Stimulated activated naive B cell treated with anti-CD40 and anti-IgM and Interleukin-4, amounts not matched to agents 10 μg/mL and 1 μg/mL and 100 μg/mL, for 72 hours (primary cell): ENCODE data around the gene FBRSL1.
"Not testable (repeated sequence)": the region's sequence is repeated elsewhere in the genome, so short reads cannot be mapped to it uniquely, and the experiment has no call there.

Experiments used
- ATAC-seq, 2 donors: fragments of 150-1000 bp; cut with Tn5 transposase; replicated peaks; 2 replicates each; pipeline ENCODE4 v1.10.0; 2021; ENCODE audit warnings: moderate library complexity in 1 of 2
- DNase-seq: peaks from one replicate; pipeline ENCODE4 v3.0.0; 2021
- H3K27ac Mint-ChIP-seq: one replicate; pipeline ENCODE4 v1.8.0; 2022; ENCODE audit warnings: mild to moderate bottlenecking, mixed read lengths
- H3K27me3 Mint-ChIP-seq, 2 donors: one replicate each; pipeline ENCODE4 v1.8.0; 2022; ENCODE audit warnings: mixed read lengths in 2 of 2
- H3K36me3 Mint-ChIP-seq, 2 donors: one replicate each; pipeline ENCODE4 v1.8.0; 2022; ENCODE audit warnings: mixed read lengths in 2 of 2, mild to moderate bottlenecking in 1 of 2
- H3K4me1 Mint-ChIP-seq, 2 donors: one replicate each; pipeline ENCODE4 v1.8.0; 2022; ENCODE audit warnings: mixed read lengths in 2 of 2, mild to moderate bottlenecking in 1 of 2
- H3K4me3 Mint-ChIP-seq, 2 donors: one replicate each; pipeline ENCODE4 v1.8.0; 2022; ENCODE audit warnings: mild to moderate bottlenecking in 2 of 2, mixed read lengths in 2 of 2, moderate library complexity in 1 of 2
- H3K9me3 Mint-ChIP-seq, 2 donors: one replicate each; pipeline ENCODE4 v1.8.0; 2022; ENCODE audit warnings: mixed read lengths in 2 of 2, mild to moderate bottlenecking in 1 of 2

Gene FBRSL1

GRCh38 chr12:132525833-132526455 is 36.0 kb downstream of the FBRSL1 start:
- H3K27ac Mint-ChIP-seq = no peak overlapping the region
- H3K4me3 Mint-ChIP-seq = no peak overlapping the region
- DNase-seq (no peak), ATAC-seq (no peak)
- H3K4me1 Mint-ChIP-seq = peaks cover 21 to 31% of the 10 kb centered on the region in 2 donors
- no peaks in the 10 kb centered on the region for H3K27me3 Mint-ChIP-seq
- H3K36me3 Mint-ChIP-seq = peaks cover 7% of the 10 kb centered on the region in 2 donors
- H3K9me3 Mint-ChIP-seq = no peaks in the 10 kb centered on the region

- H3K27me3 Mint-ChIP-seq = no peaks in the 10 kb centered on the region
- no peak overlapping the region for H3K27ac Mint-ChIP-seq
- DNase-seq (no peak), ATAC-seq (no peak)
- no peaks in the 10 kb centered on the region for H3K9me3 Mint-ChIP-seq
- H3K4me3 Mint-ChIP-seq = no peak overlapping the region
- peaks cover 13 to 20% of the 10 kb centered on the region in 2 donors for H3K4me1 Mint-ChIP-seq
- peaks cover 7 to 11% of the 10 kb centered on the region in 2 donors for H3K36me3 Mint-ChIP-seq
Measured at GRCh38 chr12:132527186-132527882, 37.4 kb downstream of the FBRSL1 start.

DNA sequence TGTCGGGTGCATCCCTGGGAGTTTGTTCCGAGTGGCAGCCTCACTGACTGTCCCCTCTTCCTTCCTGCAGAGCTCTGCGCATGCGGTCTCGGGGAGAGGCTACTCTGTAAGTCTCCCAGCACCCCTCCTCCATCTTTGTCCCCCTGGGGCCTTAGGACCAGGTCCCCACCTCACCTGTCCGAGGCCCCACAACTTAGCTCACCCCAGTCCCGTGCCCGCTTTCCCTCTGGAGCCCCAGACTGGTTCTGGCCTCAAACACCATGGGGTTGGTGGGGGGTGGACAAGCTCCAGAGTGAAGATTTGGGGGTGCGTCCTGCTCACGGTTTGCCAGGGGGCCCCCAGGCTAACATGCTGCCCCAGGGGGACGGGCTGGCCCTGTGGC is 37.9 kb downstream of the FBRSL1 start:
- Mint-ChIP-seq H3K9me3 (no peaks in the 10 kb centered on the region), H3K4me3 (no peak overlapping the region), H3K36me3 (peaks cover 7 to 12% of the 10 kb centered on the region in 2 donors), H3K27me3 (no peaks in the 10 kb centered on the region), H3K27ac (no peak overlapping the region), H3K4me1 (peaks cover 12 to 17% of the 10 kb centered on the region in 2 donors)
- DNase-seq (no peak), ATAC-seq (no peak)

DNA sequence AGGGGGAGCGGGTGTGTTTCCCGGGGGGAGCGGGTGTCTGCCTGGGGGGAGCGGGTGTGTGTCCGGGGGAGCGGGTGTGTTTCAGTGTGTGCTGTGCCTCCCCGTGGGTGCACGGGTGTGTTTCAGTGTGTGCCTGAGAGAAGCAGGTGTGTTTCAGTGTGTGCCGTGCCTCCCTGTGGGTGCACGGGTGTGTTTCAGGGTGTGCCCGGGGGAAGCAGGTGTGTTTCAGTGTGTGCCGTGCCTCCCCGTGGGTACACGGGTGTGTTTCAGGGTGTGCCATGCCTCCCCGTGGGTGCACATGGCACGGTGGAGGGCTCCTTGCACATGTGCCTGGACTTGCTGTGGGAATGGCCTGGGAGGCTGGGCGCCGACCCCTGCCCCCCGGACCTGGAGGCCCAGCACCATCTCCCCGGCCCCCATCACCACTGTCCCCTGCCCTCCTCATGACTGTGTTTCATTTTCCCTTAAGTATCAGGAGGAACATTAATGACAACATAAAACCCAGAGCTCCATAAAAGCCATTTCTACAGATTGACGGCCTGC is 38.7 kb downstream of the FBRSL1 start:
- Mint-ChIP-seq H3K4me1 (peaks cover 10 to 15% of the 10 kb centered on the region in 2 donors), H3K9me3 (no peaks in the 10 kb centered on the region), H3K4me3 (no peak overlapping the region), H3K27ac (no peak overlapping the region), H3K27me3 (no peaks in the 10 kb centered on the region), H3K36me3 (peaks cover 10 to 15% of the 10 kb centered on the region in 2 donors)
- ATAC-seq = no peak
- no peak for DNase-seq

DNA sequence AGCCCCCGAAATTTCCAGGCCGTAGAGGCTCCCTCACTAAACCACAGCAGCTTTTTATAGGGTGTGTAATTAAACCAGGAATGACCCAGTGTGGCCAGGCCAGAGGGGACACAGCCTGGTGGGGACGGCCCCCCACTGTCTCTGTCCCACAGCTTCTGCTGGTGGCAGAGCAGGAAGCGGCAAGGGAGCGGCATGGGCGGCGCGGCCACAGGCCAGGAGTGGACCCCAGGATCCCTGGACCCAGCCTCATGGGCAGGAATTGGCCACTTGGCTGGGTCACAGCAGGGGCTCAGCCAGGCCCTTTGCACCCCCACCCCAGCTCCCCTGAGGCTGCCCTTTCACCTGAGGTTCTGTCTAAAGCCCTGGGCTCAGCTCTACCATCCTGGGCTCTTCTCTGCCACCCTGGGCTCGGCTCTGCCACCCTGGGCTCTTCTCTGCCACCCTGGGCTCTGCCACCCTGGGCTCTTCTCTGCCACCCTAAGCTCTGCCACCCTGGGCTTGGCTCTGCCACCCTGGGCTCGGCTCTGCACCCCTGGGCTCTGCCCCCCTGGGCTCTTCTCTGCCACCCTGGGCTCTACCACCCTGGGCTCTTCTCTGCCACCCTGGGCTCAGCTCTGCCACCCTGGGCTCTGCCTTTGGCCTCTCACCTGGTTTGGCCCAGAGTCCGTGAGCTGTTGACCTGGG is 39.3 kb downstream of the FBRSL1 start:
- no peak overlapping the region for H3K4me3 Mint-ChIP-seq
- H3K9me3 Mint-ChIP-seq = no peaks in the 10 kb centered on the region
- H3K4me1 Mint-ChIP-seq = peaks cover 7 to 12% of the 10 kb centered on the region in 2 donors
- no peak overlapping the region for H3K27ac Mint-ChIP-seq
- H3K36me3 Mint-ChIP-seq = peaks cover 13 to 17% of the 10 kb centered on the region in 2 donors
- H3K27me3 Mint-ChIP-seq = no peaks in the 10 kb centered on the region
- ATAC-seq (no peak), DNase-seq (no peak)

GRCh38 chr12:132529906-132530305 is 40.0 kb downstream of the FBRSL1 start:
- no peak for DNase-seq
- H3K4me3 Mint-ChIP-seq = no peak overlapping the region
- H3K27me3 Mint-ChIP-seq = no peaks in the 10 kb centered on the region
- no peak for ATAC-seq
- no peak overlapping the region for H3K27ac Mint-ChIP-seq
- H3K36me3 Mint-ChIP-seq = peaks cover 16 to 17% of the 10 kb centered on the region in 2 donors
- no peaks in the 10 kb centered on the region for H3K9me3 Mint-ChIP-seq
- H3K4me1 Mint-ChIP-seq = peaks cover 7 to 12% of the 10 kb centered on the region in 2 donors

- ATAC-seq (no peak), DNase-seq (no peak)
- Mint-ChIP-seq H3K27ac (no peak overlapping the region), H3K27me3 (no peaks in the 10 kb centered on the region), H3K36me3 (peaks cover 17 to 21% of the 10 kb centered on the region in 2 donors), H3K4me1 (peaks cover 7 to 12% of the 10 kb centered on the region in 2 donors), H3K9me3 (peaks cover 0 to 3% of the 10 kb centered on the region in 2 donors), H3K4me3 (no peak overlapping the region)
Measured at GRCh38 chr12:132530447-132530846, 40.5 kb downstream of the FBRSL1 start.

DNA sequence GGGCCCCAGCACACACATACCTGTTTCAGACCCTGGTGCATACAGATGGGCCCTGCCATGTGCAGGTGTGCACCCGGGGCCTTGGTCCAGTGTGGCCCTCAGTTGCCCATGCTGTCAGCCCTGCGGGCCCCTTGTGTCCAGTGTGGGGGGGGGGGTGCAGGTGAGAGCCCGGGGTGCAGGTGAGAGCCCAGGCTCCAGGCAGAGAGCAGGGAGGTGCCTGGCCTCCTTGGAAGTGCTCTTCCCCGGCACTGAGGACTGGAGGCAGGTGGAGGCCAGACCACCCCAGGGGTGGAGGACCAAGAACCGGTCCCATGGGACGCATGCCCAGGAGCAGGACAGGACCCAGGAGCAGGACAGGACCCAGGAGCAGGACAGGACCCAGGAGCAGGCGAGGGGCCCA is 40.9 kb downstream of the FBRSL1 start:
- no peak for ATAC-seq

GRCh38 chr12:132532711-132533583 is 43.0 kb downstream of the FBRSL1 start:
- not testable (repeated sequence) for H3K4me3 Mint-ChIP-seq, H3K27me3 Mint-ChIP-seq, DNase-seq, ATAC-seq
- H3K27ac Mint-ChIP-seq = peak overlapping the region; percentile 21
- peaks cover 9 to 11% of the 10 kb centered on the region in 2 donors for H3K9me3 Mint-ChIP-seq
- peaks cover 18 to 28% of the 10 kb centered on the region in 2 donors for H3K4me1 Mint-ChIP-seq
- peaks cover 26 to 35% of the 10 kb centered on the region in 2 donors for H3K36me3 Mint-ChIP-seq

More for the DNA sequence above, 40.9 kb downstream of the FBRSL1 start:
- Mint-ChIP-seq H3K27ac (no peak overlapping the region), H3K9me3 (peaks cover 3 to 5% of the 10 kb centered on the region in 2 donors), H3K27me3 (no peaks in the 10 kb centered on the region), H3K36me3 (peaks cover 17 to 21% of the 10 kb centered on the region in 2 donors), H3K4me3 (no peak overlapping the region), H3K4me1 (peaks cover 7 to 15% of the 10 kb centered on the region in 2 donors)
- no peak for DNase-seq

DNA sequence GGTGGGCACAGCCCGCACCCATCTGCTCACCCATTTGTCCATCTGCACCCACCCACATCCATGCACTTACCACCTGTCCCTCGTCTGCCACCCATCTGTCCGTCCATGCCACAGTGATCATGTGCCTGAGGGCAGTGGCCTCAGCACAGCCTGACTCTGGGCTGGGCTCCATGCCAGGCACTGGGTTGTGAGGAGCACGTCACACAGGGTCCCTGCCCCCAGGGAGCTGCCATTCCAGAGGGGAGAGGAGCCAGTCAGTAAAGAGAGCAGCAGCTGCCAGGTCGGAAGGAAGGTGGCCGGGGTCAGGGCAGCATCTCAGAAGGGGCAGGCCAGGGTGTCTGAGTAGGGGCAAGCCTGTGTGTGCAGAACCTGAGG is 43.6 kb downstream of the FBRSL1 start:
- Mint-ChIP-seq H3K4me3 (no peak overlapping the region), H3K27ac (peak overlapping the region; percentile 21), H3K4me1 (peaks cover 18 to 28% of the 10 kb centered on the region in 2 donors), H3K27me3 (no peaks in the 10 kb centered on the region), H3K9me3 (peaks cover 9 to 11% of the 10 kb centered on the region in 2 donors), H3K36me3 (peaks cover 21 to 35% of the 10 kb centered on the region in 2 donors)
- DNase-seq (no peak), ATAC-seq (no peak)

GRCh38 chr12:132534076-132534475 is 44.1 kb downstream of the FBRSL1 start:
- no peak overlapping the region for H3K4me3 Mint-ChIP-seq
- H3K27ac Mint-ChIP-seq = no peak overlapping the region
- peaks cover 9 to 11% of the 10 kb centered on the region in 2 donors for H3K9me3 Mint-ChIP-seq
- ATAC-seq = no peak
- H3K4me1 Mint-ChIP-seq = peaks cover 18 to 28% of the 10 kb centered on the region in 2 donors
- peaks cover 21 to 35% of the 10 kb centered on the region in 2 donors for H3K36me3 Mint-ChIP-seq
- no peak for DNase-seq
- H3K27me3 Mint-ChIP-seq = no peaks in the 10 kb centered on the region

- peak overlapping the region; percentile 65 for H3K27ac Mint-ChIP-seq
Measured at GRCh38 chr12:132535019-132535418, 45.1 kb downstream of the FBRSL1 start.

DNA sequence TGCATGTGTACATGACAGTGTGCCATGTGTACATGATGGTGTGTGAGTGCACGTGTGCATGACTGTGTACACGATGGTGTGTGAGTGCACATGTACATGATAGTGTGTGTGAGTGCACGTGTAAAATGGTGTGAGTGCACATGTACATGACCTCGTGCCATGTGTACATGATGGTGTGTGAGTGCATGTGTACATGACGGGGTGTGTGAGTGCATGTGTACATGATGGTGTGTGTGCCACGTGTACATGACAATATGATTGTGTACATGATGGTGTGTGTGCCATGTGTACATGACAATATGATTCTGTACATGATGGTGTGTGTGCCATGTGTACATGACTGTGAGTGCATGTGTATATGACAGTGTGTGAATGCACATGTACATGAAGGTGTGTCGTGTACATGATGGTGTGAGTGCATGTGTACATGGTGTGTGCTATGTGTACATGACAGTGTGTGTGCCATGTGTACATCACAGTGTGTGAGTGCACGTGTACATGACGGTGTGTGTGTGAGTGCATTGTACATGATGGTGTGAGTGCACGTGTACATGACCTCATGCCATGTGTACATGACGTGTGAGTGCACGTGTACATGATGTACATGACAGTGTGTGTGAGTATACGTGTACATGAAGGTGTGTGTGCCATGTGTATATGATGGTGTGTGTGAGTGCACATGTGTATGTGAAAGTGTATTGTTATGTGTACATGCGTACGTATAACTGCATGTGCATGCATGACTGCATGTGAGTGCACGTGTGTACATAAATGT is 46.3 kb downstream of the FBRSL1 start:
- Mint-ChIP-seq H3K9me3 (peaks cover 9 to 11% of the 10 kb centered on the region in 2 donors), H3K27ac (no peak overlapping the region), H3K36me3 (peaks cover 18 to 33% of the 10 kb centered on the region in 2 donors), H3K4me1 (peaks cover 11 to 20% of the 10 kb centered on the region in 2 donors), H3K4me3 (no peak overlapping the region), H3K27me3 (no peaks in the 10 kb centered on the region)
- ATAC-seq = no peak
- no peak for DNase-seq

More at GRCh38 chr12:132535019-132535418, 45.1 kb downstream of the FBRSL1 start:
- peaks cover 9 to 11% of the 10 kb centered on the region in 2 donors for H3K9me3 Mint-ChIP-seq
- ATAC-seq = no peak
- H3K4me3 Mint-ChIP-seq = no peak overlapping the region
- H3K4me1 Mint-ChIP-seq = peaks cover 15 to 25% of the 10 kb centered on the region in 2 donors
- peaks cover 19 to 30% of the 10 kb centered on the region in 2 donors for H3K36me3 Mint-ChIP-seq
- no peaks in the 10 kb centered on the region for H3K27me3 Mint-ChIP-seq
- DNase-seq = no peak
